GM19240 (cell line): ENCODE results near the gene CCDC91.
"Not testable (repeated sequence)": the region's sequence is repeated elsewhere in the genome, so short reads cannot be mapped to it uniquely, and the experiment has no call there.

ENCODE experiments used
- DNase-seq: peaks from one replicate; pipeline ENCODE4 v3.0.0; 2011; ENCODE audit warnings: low spot score; ENCODE audit not compliant: insufficient read length

The CCDC91 gene

GRCh38 chr12:28231248-28231647 lies 41.0 kb downstream of the CCDC91 start:
- DNase-seq, result no peak

- no peak for DNase-seq
Observed at GRCh38 chr12:28232211-28232928, 42.1 kb downstream of the CCDC91 start.

GRCh38 chr12:28234444-28234843 lies 44.2 kb downstream of the CCDC91 start:
- no peak for DNase-seq

- DNase-seq, result no peak
Observed at GRCh38 chr12:28235015-28235414, 44.8 kb downstream of the CCDC91 start.

GRCh38 chr12:28235985-28236384 lies 45.7 kb downstream of the CCDC91 start:
- no peak for DNase-seq

GRCh38 chr12:28237423-28237822 lies 47.2 kb downstream of the CCDC91 start:
- DNase-seq, result no peak

- no peak for DNase-seq
Observed at GRCh38 chr12:28239918-28240317, 49.7 kb downstream of the CCDC91 start.

GRCh38 chr12:28240853-28241252 lies 50.6 kb downstream of the CCDC91 start:
- no peak for DNase-seq

- no peak for DNase-seq
Observed at GRCh38 chr12:28242129-28242495, 51.9 kb downstream of the CCDC91 start.

GRCh38 chr12:28242496-28243309 lies 52.4 kb downstream of the CCDC91 start:
- no peak for DNase-seq

- DNase-seq, result no peak
Observed at GRCh38 chr12:28243310-28243633, 53.0 kb downstream of the CCDC91 start.

GRCh38 chr12:28247806-28248205 lies 57.5 kb downstream of the CCDC91 start:
- no peak for DNase-seq

- no peak for DNase-seq
Observed at GRCh38 chr12:28248555-28249145, 58.4 kb downstream of the CCDC91 start.

GRCh38 chr12:28253161-28253641 lies 62.9 kb downstream of the CCDC91 start:
- peak; percentile 33 for DNase-seq

GRCh38 chr12:28257411-28257810 lies 67.2 kb downstream of the CCDC91 start:
- DNase-seq, result no peak

- DNase-seq, result no peak
Observed at GRCh38 chr12:28258998-28259397, 68.7 kb downstream of the CCDC91 start.

- DNase-seq, result no peak
Observed at GRCh38 chr12:28265435-28266042, 75.3 kb downstream of the CCDC91 start.

- not testable (repeated sequence) for DNase-seq
Observed at GRCh38 chr12:28267920-28268607, 77.8 kb downstream of the CCDC91 start.

- DNase-seq, result no peak
Observed at GRCh38 chr12:28268608-28269229, 78.5 kb downstream of the CCDC91 start.

- DNase-seq, result no peak
Observed at GRCh38 chr12:28269851-28270250, 79.6 kb downstream of the CCDC91 start.

GRCh38 chr12:28278499-28278898 lies 88.2 kb downstream of the CCDC91 start:
- no peak for DNase-seq
